Osteoblast (primary cell): ENCODE measurements around the gene CFL1. TPM values are rescaled to one million over a fixed set of nuclear protein-coding genes. Genes with fewer than 3 reads are reported as not detected.

Experiments
- DNase-seq: peaks from one replicate; pipeline ENCODE4 v3.0.0; 2011; ENCODE audit warnings: low spot score, mixed read lengths; ENCODE audit not compliant: insufficient read length; ENCODE audit errors: missing footprints
- H2AFZ ChIP-seq: 2 replicates; pipeline ENCODE4 v1.6.0; 2011; ENCODE audit warnings: mild to moderate bottlenecking, low read length
- H3K27ac ChIP-seq: 2 replicates; pipeline ENCODE4 v1.5.1; 2011; ENCODE audit warnings: mild to moderate bottlenecking, low read depth, low read length, moderate library complexity
- H3K27me3 ChIP-seq: 2 replicates; pipeline ENCODE4 v1.6.0; 2012; ENCODE audit warnings: mild to moderate bottlenecking, control low read depth, inconsistent platforms, low read length, moderate library complexity; ENCODE audit not compliant: insufficient read depth
- H3K36me3 ChIP-seq: 2 replicates; pipeline ENCODE4 v1.5.1; 2011; ENCODE audit warnings: mild to moderate bottlenecking, low read length, control low read depth, moderate library complexity; ENCODE audit not compliant: insufficient read depth
- H3K4me1 ChIP-seq: 2 replicates; pipeline ENCODE4 v1.5.1; 2011; ENCODE audit warnings: mild to moderate bottlenecking, low read length, control low read depth, moderate library complexity; ENCODE audit not compliant: insufficient read depth
- H3K4me2 ChIP-seq: 2 replicates; pipeline ENCODE4 v1.6.0; 2011; ENCODE audit warnings: mild to moderate bottlenecking, low read length; ENCODE audit not compliant: insufficient read depth
- H3K4me3 ChIP-seq: fragments of 200-600 bp; sonication (generic); 3 replicates; pipeline ENCODE4 v1.5.1; 2012; ENCODE audit warnings: mild to moderate bottlenecking, low read length, inconsistent platforms; ENCODE audit not compliant: insufficient read depth
- H3K79me2 ChIP-seq: 2 replicates; pipeline ENCODE4 v1.6.0; 2012; ENCODE audit warnings: mild to moderate bottlenecking, low read length, control low read depth, inconsistent platforms; ENCODE audit not compliant: insufficient read depth
- H3K9me3 ChIP-seq: 2 replicates; pipeline ENCODE4 v1.5.1; 2011; ENCODE audit warnings: low read depth, low read length, control low read depth
- H4K20me1 ChIP-seq: 2 replicates; pipeline ENCODE4 v1.6.0; 2012; ENCODE audit warnings: mild to moderate bottlenecking, low read length, control low read depth; ENCODE audit not compliant: insufficient read depth
- CTCF ChIP-seq: IDR thresholded peaks from 2 replicates; pipeline ENCODE4 v1.5.1; 2011; ENCODE audit warnings: mild to moderate bottlenecking, low read depth, low read length, moderate library complexity; ENCODE audit errors: extremely low read depth
- total RNA-seq: library from RNA; depleted of rRNA; stranded (reverse); fragments of >200 nt; gene quantifications from 2 replicates; pipeline ENCODE4 v1.2.3, GENCODE V29; 2012

Gene CFL1
- total RNA-seq, 1 donor = 704 TPM

- peaks cover 8% of the 10 kb centered on the region for H3K4me1 ChIP-seq
Observed at GRCh38 chr11:65809496-65809895, 48.5 kb downstream of the CFL1 start.

GRCh38 chr11:65808744-65809341 is 49.1 kb downstream of the CFL1 start:
- peaks cover 1% of the 10 kb centered on the region for H3K4me1 ChIP-seq
- H3K79me2 ChIP-seq = no peaks in the 10 kb centered on the region
- DNase-seq = no peak

More at GRCh38 chr11:65809496-65809895, 48.5 kb downstream of the CFL1 start:
- no peak for DNase-seq
- H3K4me3 ChIP-seq = no peak overlapping the region
- no peak for TF ChIP-seq CTCF
- no peak overlapping the region for H3K4me2 ChIP-seq
- no peaks in the 10 kb centered on the region for H4K20me1 ChIP-seq
- no peaks in the 10 kb centered on the region for H3K9me3 ChIP-seq
- H3K79me2 ChIP-seq = no peaks in the 10 kb centered on the region
- peaks cover 30% of the 10 kb centered on the region for H3K27me3 ChIP-seq
- no peak overlapping the region for H2AFZ ChIP-seq
- H3K27ac ChIP-seq = no peak overlapping the region
- no peaks in the 10 kb centered on the region for H3K36me3 ChIP-seq

GRCh38 chr11:65806979-65807378 is 51.0 kb downstream of the CFL1 start:
- DNase-seq = no peak
- Histone ChIP-seq H3K4me3 (no peak overlapping the region), H3K9me3 (no peaks in the 10 kb centered on the region), H3K4me2 (no peak overlapping the region), H3K27ac (no peak overlapping the region), H3K79me2 (no peaks in the 10 kb centered on the region), H2AFZ (no peak overlapping the region), H4K20me1 (no peaks in the 10 kb centered on the region), H3K4me1 (no peaks in the 10 kb centered on the region), H3K27me3 (peaks cover 45% of the 10 kb centered on the region), H3K36me3 (no peaks in the 10 kb centered on the region)
- TF ChIP-seq CTCF = no peak

More at GRCh38 chr11:65808744-65809341, 49.1 kb downstream of the CFL1 start:
- no peak for TF ChIP-seq CTCF
- Histone ChIP-seq H3K4me2 (no peak overlapping the region), H3K27ac (no peak overlapping the region), H2AFZ (no peak overlapping the region), H3K36me3 (no peaks in the 10 kb centered on the region), H3K9me3 (no peaks in the 10 kb centered on the region), H4K20me1 (no peaks in the 10 kb centered on the region), H3K4me3 (no peak overlapping the region), H3K27me3 (peaks cover 35% of the 10 kb centered on the region)

Other genes starting within 250 kb of the CFL1 start
- gene MAP3K11, start 244.0 kb downstream of the CFL1 start, total RNA-seq = 19.4 and 21.4 TPM in 2 replicates
- 26.5 and 27.9 TPM in 2 replicates for gene PCNX3, start 242.4 kb downstream of the CFL1 start, total RNA-seq
- 12.7 and 15.2 TPM in 2 replicates for gene SIPA1, start 220.1 kb downstream of the CFL1 start, total RNA-seq
- gene RELA, start 195.3 kb downstream of the CFL1 start, total RNA-seq = 29.2 and 31.8 TPM in 2 replicates
- gene KAT5, start 145.9 kb downstream of the CFL1 start, total RNA-seq = 37.4 and 44.2 TPM in 2 replicates
- gene RNASEH2C, start 137.4 kb downstream of the CFL1 start, total RNA-seq = 27.4 and 27.9 TPM in 2 replicates
- gene AP5B1, start 77.2 kb downstream of the CFL1 start, total RNA-seq = 15.3 and 18.1 TPM in 2 replicates
- not detected in 2 replicates for gene OVOL1, start 71.1 kb downstream of the CFL1 start, total RNA-seq
- gene SNX32, start 24.2 kb downstream of the CFL1 start, total RNA-seq = 1.1 and 1.5 TPM in 2 replicates
- 50.1 and 53.6 TPM in 2 replicates for gene MUS81, start 2.3 kb upstream of the CFL1 start, total RNA-seq
- 81.6 and 94.8 TPM in 2 replicates for gene EFEMP2, start 14.6 kb upstream of the CFL1 start, total RNA-seq
- not detected in 2 replicates for gene CTSW, start 21.7 kb upstream of the CFL1 start, total RNA-seq
- gene FIBP, start 30.3 kb upstream of the CFL1 start, total RNA-seq = 129 and 151 TPM in 2 replicates
- gene CCDC85B, start 32.5 kb upstream of the CFL1 start, total RNA-seq = 42.4 and 47.0 TPM in 2 replicates
- gene FOSL1, start 42.2 kb upstream of the CFL1 start, total RNA-seq = 13.0 and 13.8 TPM in 2 replicates
- gene C11orf68, start 60.9 kb upstream of the CFL1 start, total RNA-seq = 30.9 and 32.9 TPM in 2 replicates
- gene DRAP1, start 61.2 kb upstream of the CFL1 start, total RNA-seq = 170 and 190 TPM in 2 replicates
- not detected in 2 replicates for gene TSGA10IP, start 87.3 kb upstream of the CFL1 start, total RNA-seq
- 22.4 and 25.3 TPM in 2 replicates for gene SART1, start 103.6 kb upstream of the CFL1 start, total RNA-seq
- 28.6 and 31.2 TPM in 2 replicates for gene EIF1AD, start 144.0 kb upstream of the CFL1 start, total RNA-seq
- 14.5 and 14.7 TPM in 2 replicates for gene BANF1, start 144.3 kb upstream of the CFL1 start, total RNA-seq
- gene CST6, start 153.8 kb upstream of the CFL1 start, total RNA-seq = 1.8 and 2.9 TPM in 2 replicates
- not detected in 2 replicates for gene CATSPER1, start 168.3 kb upstream of the CFL1 start, total RNA-seq
- gene GAL3ST3, start 191.0 kb upstream of the CFL1 start, total RNA-seq = not detected in 2 replicates
- gene SF3B2, start 194.2 kb upstream of the CFL1 start, total RNA-seq = 131 and 164 TPM in 2 replicates
- 38.0 and 39.8 TPM in 2 replicates for gene PACS1, start 212.1 kb upstream of the CFL1 start, total RNA-seq